HG03432 (cell line): ENCODE measurements around the gene ZMIZ1.
A peak's percentile ranks its signal among the peaks of the same experiment; 100 is the strongest.

ENCODE experiments used
- ATAC-seq: cut with Tn5 transposase; IDR thresholded peaks from one replicate; pipeline ENCODE4 v1.9.1; 2021; ENCODE audit warnings: mild to moderate bottlenecking, moderate library complexity; ENCODE audit not compliant: unreplicated experiment

ZMIZ1 gene

GRCh38 chr10:79079054-79079397 is 10.3 kb downstream of the ZMIZ1 start:
- no peak for ATAC-seq

DNA sequence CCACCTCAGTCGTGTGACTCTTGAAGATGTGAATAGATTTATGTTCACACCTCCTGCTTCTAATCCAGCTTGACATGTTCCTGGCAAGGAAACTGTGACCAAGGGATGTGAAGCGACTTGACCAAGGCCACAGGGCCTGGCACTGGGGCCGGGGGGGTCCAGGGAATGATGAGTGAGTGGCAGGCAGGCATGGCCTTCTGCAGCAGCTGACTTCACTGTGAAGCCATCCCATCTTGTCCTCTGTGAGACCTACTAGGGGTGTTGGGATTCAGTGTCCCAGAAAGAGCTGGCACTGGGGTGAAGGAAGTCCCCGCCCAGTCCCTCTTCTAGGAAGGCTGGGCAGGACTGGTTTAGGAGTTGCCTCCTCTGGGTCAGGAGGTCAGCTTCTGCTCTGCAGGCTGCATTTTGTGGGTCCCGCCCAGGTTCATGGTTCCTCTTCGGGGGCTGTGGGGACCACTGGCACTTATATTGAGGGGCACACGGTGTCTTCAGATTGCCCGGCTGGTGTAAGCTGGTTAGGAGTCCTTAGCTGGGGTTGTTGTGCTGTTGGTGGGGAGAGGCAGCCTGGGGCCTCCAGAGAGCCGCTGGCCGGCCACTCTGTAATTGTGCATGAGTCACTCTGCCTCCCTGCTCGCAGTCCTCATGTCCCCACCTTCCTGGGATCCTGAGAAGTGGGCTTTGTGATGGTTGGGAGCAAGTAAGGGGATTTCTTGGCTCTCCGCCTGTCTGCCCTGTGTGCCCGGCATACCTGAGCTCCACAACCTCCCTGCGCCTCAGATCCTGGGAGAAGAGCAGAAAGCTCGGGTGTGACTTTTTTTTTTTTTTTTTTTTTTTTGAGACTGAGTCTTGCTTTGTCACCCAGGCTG is 11.0 kb downstream of the ZMIZ1 start:
- no peak for ATAC-seq

DNA sequence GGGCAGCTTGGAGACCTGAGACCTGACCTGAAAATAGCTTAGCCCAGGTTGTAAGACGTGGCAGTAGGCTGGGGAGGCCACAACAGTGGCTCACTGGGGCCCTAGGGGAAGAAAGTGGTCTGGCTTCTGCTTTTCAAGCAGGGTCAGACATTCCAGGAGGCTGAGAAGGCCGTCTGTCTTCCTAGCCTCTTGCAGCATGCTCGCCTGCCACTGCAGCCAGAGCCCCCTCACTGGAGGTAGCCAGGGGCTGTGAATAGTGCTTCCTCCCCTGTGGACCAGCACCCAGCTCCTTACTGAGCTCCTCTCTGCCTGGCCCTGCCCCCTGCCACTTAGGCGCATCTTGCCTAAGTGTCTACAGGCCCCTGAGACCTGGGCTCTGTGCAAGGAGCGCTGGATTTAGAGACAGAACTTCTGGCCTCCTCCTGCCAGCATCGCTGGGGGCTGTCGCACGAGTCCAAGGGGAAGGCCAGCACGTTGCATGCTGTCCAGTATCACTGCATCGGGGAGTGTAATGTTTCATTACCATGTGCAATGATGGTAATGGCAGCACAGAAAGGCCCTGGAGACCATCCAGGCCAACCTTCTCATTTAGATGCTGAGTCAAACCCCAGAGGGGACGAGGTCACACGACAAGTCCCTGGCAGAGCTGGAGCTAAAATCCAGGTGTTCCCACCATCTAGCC is 12.7 kb downstream of the ZMIZ1 start:
- ATAC-seq, result no peak

DNA sequence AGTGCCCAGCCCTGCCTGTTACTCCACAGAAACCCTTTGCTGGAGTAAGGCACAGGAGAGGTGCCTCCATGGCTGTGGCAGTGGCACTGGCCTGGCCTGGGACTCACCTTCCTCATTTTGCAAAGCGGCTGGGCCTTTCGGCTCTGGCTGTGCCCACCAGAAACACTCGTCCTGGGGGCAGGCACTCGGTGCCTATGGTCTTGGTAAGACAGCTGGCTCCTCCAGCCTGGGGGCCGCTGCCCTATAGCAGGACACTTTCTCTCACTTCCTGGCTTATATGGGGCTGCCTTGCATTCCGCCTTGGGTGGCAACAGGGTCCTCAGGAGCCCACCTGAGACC is 13.2 kb downstream of the ZMIZ1 start:
- ATAC-seq, result no peak

DNA sequence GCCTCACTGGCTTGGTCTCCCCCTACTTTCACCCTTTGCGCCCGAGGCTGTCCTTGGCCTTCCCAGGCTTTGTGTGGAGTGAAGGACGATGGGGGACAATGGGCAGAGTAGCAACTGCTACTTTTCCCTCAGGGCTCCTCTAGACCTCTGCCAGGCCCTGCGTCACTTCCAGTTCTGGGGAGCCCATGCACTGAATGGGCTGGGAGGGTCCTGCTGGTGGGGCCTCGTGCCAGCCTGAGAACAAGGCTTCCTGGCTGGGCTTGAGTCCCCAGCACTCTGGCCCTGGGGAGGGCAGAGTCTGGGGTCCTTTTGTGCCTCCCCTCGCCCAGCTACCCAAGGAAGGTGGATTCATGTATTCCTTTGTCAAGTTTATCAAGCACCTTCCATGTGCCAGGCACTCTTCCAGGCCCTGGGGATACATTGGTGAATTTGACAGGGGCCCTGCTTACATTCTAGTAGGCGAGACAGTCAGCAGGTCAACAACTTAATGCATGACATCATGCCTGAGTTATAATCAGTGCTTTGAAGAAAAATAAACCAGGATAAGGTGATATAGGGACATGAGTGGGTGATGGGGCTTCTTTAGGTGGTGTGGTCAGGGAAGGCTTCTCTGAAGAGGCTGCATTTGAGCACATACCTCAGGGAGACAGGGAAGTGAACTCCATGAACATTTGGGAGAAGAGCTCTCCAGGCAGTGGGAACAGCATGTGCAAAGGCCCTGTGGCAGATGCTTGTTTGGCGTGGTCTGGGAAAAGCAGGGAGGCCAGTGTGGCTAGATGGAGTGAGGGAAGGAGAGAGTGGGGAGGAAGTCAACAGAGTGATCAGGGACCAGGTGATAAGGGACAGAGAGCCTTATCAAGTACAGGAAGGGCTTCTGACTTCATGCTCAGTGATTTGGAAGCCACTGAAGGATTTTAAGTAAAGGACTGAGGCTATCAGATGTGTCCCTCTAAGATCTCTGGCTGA is 14.1 kb downstream of the ZMIZ1 start:
- no peak for ATAC-seq

GRCh38 chr10:79084012-79084971 is 15.5 kb downstream of the ZMIZ1 start:
- ATAC-seq, result peak; percentile 25

DNA sequence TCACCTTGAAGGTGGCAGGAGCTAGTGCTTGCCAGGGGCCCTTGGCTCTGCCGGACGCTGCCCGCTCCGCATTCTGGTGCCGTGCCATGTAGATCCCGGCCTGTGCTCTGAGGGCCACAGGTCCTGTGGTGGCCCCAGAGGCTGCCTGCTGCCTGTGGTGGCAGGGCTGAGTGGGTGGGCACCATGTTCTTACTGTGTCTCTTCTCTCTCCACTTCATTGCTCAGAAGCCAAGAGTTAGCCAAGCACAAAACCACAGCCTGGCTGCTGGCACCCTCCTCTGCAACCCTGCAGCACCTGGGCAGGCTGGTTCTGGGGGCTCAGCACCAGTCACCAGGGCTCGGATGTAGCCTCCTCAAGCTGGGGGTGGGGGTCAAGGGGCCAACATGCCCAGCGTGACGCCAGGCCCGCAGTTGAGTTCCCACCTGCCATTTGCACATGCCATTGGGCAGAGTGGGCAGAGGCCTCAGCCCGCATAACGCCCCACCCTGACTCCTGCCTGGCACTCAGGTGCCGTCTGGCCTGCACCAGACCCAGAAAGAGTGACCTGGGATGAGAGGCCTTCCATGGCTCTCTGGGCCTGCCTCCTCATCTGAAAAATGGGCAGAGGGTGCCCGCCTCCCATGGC is 16.3 kb downstream of the ZMIZ1 start:
- peak; percentile 56 for ATAC-seq

DNA sequence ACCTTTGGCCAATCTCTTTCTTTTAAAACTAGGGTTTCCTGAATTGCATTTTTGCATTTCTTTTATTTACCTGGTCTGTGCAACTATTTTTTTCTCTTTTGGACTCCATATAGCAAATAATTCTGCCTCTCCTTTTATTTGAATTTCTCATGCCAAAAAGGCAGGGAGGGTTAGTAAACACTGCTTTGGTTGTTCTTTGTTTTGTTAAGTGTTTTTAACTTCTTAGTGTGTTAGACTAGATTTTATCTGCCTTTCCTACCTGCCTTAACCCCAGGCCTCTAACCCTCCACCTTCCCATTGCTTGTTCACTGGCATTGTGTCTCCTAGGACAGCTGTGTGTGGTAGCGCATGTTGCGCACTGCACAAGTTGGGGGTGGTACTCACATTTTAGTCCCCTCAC is 18.1 kb downstream of the ZMIZ1 start:
- no peak for ATAC-seq

GRCh38 chr10:79087721-79088120 is 19.0 kb downstream of the ZMIZ1 start:
- no peak for ATAC-seq

DNA sequence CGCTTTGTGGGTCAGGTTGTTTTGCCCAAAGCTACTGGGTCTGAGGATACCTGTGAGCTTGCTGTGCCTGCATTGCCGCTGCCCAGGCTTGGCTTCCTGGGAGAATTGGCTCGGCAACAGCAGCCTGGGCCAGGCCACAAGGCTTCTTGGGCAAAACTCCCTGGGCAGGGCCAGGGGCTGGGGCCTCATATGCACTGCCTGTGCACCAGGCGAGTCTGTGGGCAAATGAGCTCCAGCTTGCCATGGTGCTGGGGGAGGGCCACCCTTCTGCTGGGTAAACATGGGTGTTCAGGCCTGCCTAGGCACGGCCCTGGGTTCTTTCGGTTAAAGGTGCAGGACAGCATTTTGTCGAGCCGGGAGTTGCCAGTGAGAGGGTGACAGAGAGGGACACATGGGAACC is 19.4 kb downstream of the ZMIZ1 start:
- ATAC-seq, result no peak

DNA sequence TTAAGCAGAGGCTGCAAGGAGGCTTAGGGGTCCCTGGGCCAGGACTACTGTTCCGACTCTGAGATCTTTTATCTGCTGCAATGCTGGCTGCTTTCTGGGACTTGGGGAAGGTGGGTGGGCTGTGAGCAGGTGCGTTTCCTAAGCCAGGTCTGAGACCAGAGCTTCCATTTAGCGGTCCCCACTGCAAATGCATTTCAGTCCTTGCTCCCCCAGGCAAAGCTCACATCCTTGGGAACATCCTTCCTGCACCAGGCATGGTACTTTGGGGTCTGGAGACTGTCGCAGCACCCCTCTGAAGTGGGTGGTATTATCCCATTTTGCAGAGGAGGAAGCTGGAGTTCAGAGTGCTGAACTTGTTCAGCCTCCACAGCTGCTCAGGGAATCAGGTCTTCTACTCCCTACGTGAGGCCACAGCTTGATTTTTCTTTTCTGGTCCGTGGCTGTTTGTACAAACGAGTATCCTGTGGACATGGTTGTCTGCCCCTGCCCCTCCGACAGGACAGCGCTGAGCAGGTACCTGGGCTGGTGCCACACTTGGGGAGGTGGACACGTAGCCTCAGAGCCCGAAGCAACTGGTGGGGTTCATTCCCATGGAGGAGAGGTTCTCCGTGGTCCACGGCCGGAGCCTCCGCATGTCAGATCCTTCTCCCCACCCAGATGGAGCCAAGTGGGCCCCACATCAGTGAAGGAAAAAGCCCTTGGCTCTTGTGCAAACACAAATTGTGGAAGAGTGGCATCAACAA is 20.0 kb downstream of the ZMIZ1 start:
- no peak for ATAC-seq

DNA sequence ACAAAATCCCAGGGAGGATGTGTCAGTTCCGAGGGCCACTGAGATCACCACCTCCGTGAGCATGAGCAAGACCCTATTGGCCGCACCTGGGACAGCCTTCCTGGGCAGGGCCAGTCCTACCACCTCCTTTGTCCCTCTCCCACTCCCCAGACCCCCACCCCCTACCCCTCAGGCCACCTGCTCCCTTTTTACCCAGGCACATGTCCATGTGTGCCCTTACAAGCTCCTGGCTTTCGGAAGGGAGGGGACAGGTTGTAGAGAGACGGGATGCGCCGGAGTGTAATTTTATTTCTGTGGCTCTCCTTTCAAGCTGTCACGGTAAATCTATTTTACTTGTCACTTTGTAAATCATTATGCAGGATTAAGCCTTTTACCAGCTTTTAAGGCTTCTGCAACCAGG is 20.9 kb downstream of the ZMIZ1 start:
- no peak for ATAC-seq

DNA sequence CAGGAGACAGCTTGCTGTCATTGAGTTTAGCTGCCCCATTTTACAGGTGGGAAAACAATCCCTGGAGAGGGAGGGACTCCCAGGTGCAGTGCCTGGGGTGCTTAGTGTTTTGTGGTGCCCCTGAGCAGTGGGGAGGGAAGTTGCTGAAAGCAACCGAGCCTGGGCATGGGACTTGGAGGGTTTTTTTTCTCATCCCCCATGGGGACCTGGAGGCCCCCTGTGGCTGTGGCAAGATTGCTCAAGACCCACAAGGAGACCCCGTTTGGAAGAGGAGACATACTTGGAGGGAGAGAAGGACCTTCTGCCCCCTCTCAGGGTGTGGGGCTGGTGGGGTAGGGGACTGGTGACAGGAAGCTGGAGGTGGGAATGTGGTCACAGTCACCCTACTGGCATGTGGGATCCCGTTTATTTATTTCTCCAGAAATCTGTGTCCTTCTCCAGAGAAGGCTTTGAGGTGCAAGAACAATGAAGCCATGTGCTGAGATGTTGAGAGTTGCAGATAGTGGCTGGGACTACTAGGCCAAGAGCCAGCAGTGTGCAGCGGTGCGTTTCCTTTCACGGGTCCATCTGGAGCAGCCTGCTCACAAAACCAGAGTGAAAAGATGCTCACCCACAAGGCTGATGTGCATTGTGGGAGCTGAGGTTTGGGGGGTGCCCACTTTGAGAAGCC is 21.5 kb downstream of the ZMIZ1 start:
- ATAC-seq, result peak; percentile 45

DNA sequence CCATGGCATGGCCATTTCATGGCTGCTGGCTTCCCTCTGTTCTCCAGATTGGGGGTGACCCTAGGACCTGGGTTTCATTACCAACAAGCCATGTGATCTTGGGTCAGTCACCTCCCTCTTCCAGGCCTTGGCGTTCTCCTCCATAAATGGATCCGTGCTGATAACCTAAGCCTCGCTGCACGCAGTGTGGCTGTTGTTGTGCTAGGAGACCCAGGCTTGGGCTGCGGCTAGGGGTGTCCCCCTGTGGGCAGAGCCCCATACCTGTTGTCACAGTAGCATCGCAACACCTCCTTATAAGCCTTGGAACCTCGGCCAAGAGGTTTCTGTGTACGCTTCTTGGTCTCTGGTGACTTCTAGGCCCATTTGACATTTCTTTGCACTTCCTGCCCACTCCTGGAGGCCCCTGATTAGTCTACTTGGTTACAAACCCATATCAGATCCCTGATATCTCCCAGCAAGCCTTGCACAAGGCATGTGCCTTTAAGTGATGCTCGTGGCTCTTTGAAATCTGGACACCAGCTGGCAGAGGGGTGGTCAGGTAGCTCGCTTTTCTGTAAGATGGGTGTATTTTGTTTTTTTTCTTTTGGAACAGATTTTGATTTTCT is 23.6 kb downstream of the ZMIZ1 start:
- ATAC-seq, result no peak

- peak; percentile 36 for ATAC-seq
Measured at GRCh38 chr10:79093658-79094411, 25.1 kb downstream of the ZMIZ1 start.

DNA sequence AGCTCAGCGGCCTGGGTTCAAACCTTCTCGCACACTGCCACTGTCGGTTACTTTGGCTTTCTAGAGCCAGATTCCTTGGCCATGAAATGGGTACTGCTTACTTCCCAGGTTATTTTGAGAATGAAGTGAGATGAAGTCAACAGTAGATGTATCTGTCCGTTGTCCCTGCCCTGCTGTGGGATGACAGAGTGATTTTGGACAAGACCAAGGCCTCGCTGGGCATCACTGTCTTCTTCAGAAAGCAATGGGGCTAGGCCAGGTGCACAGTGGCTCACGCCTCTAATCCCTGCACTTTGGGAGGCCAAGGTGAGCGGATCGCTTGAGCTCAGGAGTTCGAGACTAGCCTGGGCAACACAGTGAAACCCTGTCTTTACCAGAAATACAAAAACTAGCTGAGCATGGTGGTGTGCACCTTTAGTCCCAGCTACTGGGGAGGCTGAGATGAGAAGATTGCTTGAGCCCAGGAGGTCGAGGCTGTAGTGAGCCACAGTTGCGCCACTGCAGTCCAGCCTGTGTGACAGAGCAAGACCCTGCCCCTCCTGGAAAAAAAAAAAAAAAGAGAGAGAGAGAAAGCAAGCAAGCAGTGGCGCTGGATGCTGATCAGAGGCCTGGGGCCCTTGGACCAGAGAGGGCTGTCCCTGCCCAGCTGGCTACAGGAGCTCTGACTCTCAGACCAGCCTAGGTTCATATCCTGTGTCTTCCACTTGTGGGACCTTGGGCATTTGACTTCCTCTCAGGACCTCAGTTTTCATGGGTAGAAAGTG is 25.8 kb downstream of the ZMIZ1 start:
- no peak for ATAC-seq

DNA sequence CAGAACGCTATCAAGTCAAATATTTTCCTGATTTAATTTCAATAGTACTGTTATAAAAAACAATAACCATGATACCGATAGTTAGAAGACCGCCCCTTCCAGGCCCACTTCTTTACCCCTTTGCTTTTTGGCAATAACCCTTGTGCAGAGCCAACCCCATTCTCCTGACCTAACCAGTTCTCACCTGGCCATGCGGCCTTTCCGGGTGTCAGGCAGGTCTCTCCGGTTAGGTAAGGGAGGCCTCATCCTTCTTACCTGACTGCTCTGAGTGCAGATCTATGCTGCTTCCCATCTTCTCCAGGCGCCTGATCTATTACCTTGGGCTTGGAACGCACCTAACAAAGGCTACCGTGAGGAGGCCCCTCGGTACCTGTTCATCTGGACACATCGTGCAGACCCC is 26.6 kb downstream of the ZMIZ1 start:
- ATAC-seq, result no peak
